ENCODE results near the gene C19orf33. TPM values are rescaled to one million over a fixed set of nuclear protein-coding genes. Genes with fewer than 3 reads are reported as not detected.

Gene C19orf33
- total and polyA plus RNA-seq, 2 of the 8 experiments (the other 6 are each of a cell fraction or from before 2014, with no cell fraction given): 6.0 to 36.0 TPM

DNA sequence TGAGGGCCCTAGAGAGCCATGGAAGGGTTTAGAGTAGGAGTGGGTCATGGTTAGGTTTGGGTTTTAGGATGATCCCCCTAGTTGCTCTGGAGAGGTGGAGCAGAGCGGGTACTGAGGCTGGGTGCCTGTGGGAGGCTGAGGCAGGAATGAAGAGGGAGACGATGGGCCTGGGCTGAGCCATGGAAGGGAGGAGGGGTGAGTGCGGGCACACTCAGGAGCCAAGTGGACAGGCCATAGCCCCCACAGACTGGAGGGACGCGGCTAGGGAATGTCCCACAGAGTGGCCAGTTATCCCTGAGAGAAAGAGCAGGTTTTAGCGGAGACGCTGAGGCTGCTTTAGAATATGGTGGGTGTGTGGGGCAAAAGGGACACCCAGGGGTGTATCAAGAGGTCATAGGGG, 25.6 kb downstream of the C19orf33 start (continued):
- TF ChIP-seq CHD1 (IDR thresholded peaks at IDR 0.05; ENCODE audit: low read depth, low read length) (no peak), SP1 (IDR thresholded peaks at IDR 0.05; ENCODE audit: low read depth, low read length) (no peak), NRF1 (IDR thresholded peaks at IDR 0.05; ENCODE audit: low read depth, low read length) (no peak), RBBP5 (IDR thresholded peaks at IDR 0.05; ENCODE audit: borderline replicate concordance, low read depth, low read length) (no peak), ZNF274 (IDR thresholded peaks at IDR 0.05; ENCODE audit: borderline replicate concordance, extremely low read depth, low read length) (no peak), POLR2AphosphoS5 (IDR thresholded peaks at IDR 0.05; ENCODE audit: low read depth, low read length) (no peak), GTF2F1 (IDR thresholded peaks at IDR 0.05; ENCODE audit: borderline replicate concordance, low read depth, low read length) (no peak)
- TF ChIP-seq, protein P1, sequence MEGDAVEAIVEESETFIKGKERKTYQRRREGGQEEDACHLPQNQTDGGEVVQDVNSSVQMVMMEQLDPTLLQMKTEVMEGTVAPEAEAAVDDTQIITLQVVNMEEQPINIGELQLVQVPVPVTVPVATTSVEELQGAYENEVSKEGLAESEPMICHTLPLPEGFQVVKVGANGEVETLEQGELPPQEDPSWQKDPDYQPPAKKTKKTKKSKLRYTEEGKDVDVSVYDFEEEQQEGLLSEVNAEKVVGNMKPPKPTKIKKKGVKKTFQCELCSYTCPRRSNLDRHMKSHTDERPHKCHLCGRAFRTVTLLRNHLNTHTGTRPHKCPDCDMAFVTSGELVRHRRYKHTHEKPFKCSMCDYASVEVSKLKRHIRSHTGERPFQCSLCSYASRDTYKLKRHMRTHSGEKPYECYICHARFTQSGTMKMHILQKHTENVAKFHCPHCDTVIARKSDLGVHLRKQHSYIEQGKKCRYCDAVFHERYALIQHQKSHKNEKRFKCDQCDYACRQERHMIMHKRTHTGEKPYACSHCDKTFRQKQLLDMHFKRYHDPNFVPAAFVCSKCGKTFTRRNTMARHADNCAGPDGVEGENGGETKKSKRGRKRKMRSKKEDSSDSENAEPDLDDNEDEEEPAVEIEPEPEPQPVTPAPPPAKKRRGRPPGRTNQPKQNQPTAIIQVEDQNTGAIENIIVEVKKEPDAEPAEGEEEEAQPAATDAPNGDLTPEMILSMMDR (IDR thresholded peaks at IDR 0.05; ENCODE audit: control extremely low read depth in 1 of 3, insufficient read depth in 1 of 3, low read depth in 1 of 3, low read length in 3 of 3): no peak

Measured in H1 (cell line).